ENCODE data around the gene MCTP2.

Gene MCTP2

DNA sequence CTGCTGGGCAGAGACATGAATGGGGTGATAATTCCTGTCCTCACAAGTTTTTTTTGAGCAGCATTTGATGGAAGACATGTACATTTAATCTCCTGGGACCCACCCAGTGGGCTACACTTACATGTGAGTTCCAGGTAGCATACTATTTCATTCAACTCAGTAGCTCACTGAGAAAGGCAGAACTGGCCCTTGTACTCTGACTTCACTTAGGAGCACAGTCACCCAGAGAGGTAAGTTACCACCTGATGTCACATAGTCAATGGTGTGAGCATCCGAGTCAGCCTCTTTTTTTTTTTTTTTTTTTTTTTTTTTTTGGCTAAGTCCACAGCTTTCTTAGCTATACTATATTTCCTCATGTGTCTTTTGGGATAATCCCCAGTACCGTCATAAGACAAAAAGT lies 32.7 kb upstream of the MCTP2 start:
- Histone ChIP-seq H3K4me3 (ENCODE audit: low read length) (no peak overlapping the region), H3K4me1 (ENCODE audit: control insufficient read depth, low read length) (no peaks in the 10 kb centered on the region), H3K27me3 (ENCODE audit: control insufficient read depth, low read length) (no peaks in the 10 kb centered on the region), H3K79me2 (ENCODE audit: control insufficient read depth, low read length) (no peaks in the 10 kb centered on the region), H3K27ac (ENCODE audit: low read depth, low read length) (no peak overlapping the region), H3K36me3 (ENCODE audit: control insufficient read depth, low read length) (no peaks in the 10 kb centered on the region), H4K20me1 (ENCODE audit: control insufficient read depth, insufficient read depth, low read depth, low read length) (no peaks in the 10 kb centered on the region), H3K9me2 (replicated peaks; ENCODE audit: control insufficient read depth, low read length) (no peaks in the 10 kb centered on the region), H3F3A (ENCODE audit: control insufficient read depth, insufficient read depth) (no peaks in the 10 kb centered on the region), H3K4me2 (ENCODE audit: low read length) (no peak overlapping the region), H3K9me3 (ENCODE audit: control insufficient read depth, insufficient read depth, low read length) (no peaks in the 10 kb centered on the region)
- no peak for TF ChIP-seq EZH2phosphoT487 (IDR thresholded peaks at IDR 0.05; ENCODE audit: borderline replicate concordance, low read length)
- TF ChIP-seq, protein P1, sequence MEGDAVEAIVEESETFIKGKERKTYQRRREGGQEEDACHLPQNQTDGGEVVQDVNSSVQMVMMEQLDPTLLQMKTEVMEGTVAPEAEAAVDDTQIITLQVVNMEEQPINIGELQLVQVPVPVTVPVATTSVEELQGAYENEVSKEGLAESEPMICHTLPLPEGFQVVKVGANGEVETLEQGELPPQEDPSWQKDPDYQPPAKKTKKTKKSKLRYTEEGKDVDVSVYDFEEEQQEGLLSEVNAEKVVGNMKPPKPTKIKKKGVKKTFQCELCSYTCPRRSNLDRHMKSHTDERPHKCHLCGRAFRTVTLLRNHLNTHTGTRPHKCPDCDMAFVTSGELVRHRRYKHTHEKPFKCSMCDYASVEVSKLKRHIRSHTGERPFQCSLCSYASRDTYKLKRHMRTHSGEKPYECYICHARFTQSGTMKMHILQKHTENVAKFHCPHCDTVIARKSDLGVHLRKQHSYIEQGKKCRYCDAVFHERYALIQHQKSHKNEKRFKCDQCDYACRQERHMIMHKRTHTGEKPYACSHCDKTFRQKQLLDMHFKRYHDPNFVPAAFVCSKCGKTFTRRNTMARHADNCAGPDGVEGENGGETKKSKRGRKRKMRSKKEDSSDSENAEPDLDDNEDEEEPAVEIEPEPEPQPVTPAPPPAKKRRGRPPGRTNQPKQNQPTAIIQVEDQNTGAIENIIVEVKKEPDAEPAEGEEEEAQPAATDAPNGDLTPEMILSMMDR (IDR thresholded peaks at IDR 0.05; ENCODE audit: low read depth, low read length, poor library complexity, severe bottlenecking), result no peak

DNA sequence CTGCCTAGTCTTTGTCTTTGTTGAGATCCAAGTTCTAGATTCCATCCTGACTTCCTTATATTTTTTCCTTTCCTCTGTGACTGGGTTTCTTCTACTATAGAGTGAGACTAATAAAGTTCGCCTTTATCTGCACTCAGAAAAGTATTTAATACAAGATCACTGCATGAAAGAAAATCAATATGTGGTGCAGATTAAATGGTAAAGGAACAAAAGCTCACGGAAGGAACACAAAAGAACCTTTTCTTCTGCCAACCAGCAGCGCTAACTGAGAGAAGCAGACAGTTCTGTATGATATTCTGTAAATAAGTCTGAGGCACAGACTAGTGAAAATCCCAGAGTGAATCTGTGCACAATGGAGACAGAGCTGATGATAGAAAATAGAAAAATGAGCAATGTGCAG lies 31.6 kb upstream of the MCTP2 start:
- H3K27me3 ChIP-seq (ENCODE audit: control insufficient read depth, low read length), result no peaks in the 10 kb centered on the region
- no peaks in the 10 kb centered on the region for H3K36me3 ChIP-seq (ENCODE audit: control insufficient read depth, low read length)
- no peaks in the 10 kb centered on the region for H3K4me1 ChIP-seq (ENCODE audit: control insufficient read depth, low read length)
- H3K27ac ChIP-seq (ENCODE audit: low read depth, low read length), result no peak overlapping the region
- no peaks in the 10 kb centered on the region for H3K9me3 ChIP-seq (ENCODE audit: control insufficient read depth, insufficient read depth, low read length)
- no peak overlapping the region for H3K4me2 ChIP-seq (ENCODE audit: low read length)
- H3K4me3 ChIP-seq (ENCODE audit: low read length), result no peak overlapping the region
- no peaks in the 10 kb centered on the region for H3K9me2 ChIP-seq (replicated peaks; ENCODE audit: control insufficient read depth, low read length)
- H3F3A ChIP-seq (ENCODE audit: control insufficient read depth, insufficient read depth), result no peaks in the 10 kb centered on the region
- no peaks in the 10 kb centered on the region for H4K20me1 ChIP-seq (ENCODE audit: control insufficient read depth, insufficient read depth, low read depth, low read length)
- H3K79me2 ChIP-seq (ENCODE audit: control insufficient read depth, low read length), result no peaks in the 10 kb centered on the region
- TF ChIP-seq, protein P1 (IDR thresholded peaks at IDR 0.05; ENCODE audit: low read depth, low read length, poor library complexity, severe bottlenecking), result no peak
- TF ChIP-seq EZH2phosphoT487 (IDR thresholded peaks at IDR 0.05; ENCODE audit: borderline replicate concordance, low read length), result no peak

DNA sequence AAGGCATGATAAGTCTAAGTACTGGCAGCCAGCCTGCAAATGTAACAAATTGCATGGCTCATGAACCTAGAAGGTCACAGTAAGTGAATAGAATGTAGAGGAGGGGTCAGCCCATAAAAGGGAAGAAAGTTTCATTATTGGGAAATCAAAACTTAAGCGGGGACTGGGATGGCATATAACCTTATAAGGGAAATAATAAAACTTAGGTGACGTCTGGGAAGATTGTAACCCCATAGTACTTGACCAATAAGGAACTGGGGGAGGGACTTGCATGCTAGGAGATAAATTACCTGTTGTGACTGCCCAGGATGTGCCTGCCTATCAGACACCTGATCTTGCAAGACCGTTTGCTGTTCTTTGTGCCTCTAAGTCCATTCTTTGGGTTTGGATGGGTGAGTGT lies 28.1 kb upstream of the MCTP2 start:
- Histone ChIP-seq H3K9me2 (replicated peaks; ENCODE audit: control insufficient read depth, low read length) (no peaks in the 10 kb centered on the region), H3K4me2 (ENCODE audit: low read length) (no peak overlapping the region)

More for the DNA sequence above, 28.1 kb upstream of the MCTP2 start:
- no peaks in the 10 kb centered on the region for H3K79me2 ChIP-seq (ENCODE audit: control insufficient read depth, low read length)
- H3K9me3 ChIP-seq (ENCODE audit: control insufficient read depth, insufficient read depth, low read length), result no peaks in the 10 kb centered on the region
- H3K4me1 ChIP-seq (ENCODE audit: control insufficient read depth, low read length), result peaks cover 2% of the 10 kb centered on the region; the same call in 1 of the 2 replicates
- H3K27ac ChIP-seq (ENCODE audit: low read depth, low read length), result no peak overlapping the region
- no peak overlapping the region for H3K4me3 ChIP-seq (ENCODE audit: low read length)
- no peaks in the 10 kb centered on the region for H3K36me3 ChIP-seq (ENCODE audit: control insufficient read depth, low read length)
- H3F3A ChIP-seq (ENCODE audit: control insufficient read depth, insufficient read depth), result no peaks in the 10 kb centered on the region
- H3K27me3 ChIP-seq (ENCODE audit: control insufficient read depth, low read length), result no peaks in the 10 kb centered on the region
- no peaks in the 10 kb centered on the region for H4K20me1 ChIP-seq (ENCODE audit: control insufficient read depth, insufficient read depth, low read depth, low read length)
- TF ChIP-seq, protein P1 (IDR thresholded peaks at IDR 0.05; ENCODE audit: low read depth, low read length, poor library complexity, severe bottlenecking), result no peak
- no peak for TF ChIP-seq EZH2phosphoT487 (IDR thresholded peaks at IDR 0.05; ENCODE audit: borderline replicate concordance, low read length)

Data from DOHH2 (cell line).